COLO829 (cell line): ENCODE data around the gene HCN1.

ENCODE experiments used
- DNase-seq: peaks from one replicate; pipeline ENCODE4 v3.0.0; 2012; ENCODE audit warnings: low spot score

The HCN1 gene

DNA sequence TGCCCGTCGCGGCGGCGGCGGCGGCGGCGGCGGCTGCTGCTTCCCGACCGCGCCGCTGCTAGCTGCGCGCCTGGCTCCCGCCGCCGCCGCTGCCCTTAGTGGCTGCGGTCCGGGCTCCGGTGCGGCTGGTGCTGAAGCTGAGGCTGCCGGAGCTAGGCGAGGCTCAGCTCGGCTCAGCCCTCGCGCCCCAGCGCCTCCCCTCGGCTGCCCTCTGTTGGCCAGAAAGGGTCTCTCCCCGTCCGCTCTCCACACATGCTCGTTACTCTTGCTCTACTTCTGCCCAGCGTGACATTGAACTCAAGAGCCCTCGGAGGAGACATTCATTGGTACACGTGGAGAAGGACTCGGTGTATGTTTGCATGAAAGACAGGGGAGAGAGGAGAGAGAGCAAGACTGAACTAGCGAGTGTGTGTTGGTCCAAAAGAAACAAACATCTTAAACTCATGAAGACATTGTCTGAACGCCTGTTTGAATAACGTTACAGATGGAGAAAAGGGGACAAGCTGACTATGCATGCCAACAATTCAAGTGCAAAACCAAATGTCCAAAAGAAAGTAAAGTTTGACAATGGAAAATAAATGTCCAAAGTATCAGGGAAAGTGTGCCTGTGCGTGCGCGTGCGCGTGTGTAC, at the start of gene HCN1:
Gene HCN1, minus strand, starts transcription at position 175 of the 631 bp plus-strand sequence.
- peak; percentile 14 for DNase-seq

DNA sequence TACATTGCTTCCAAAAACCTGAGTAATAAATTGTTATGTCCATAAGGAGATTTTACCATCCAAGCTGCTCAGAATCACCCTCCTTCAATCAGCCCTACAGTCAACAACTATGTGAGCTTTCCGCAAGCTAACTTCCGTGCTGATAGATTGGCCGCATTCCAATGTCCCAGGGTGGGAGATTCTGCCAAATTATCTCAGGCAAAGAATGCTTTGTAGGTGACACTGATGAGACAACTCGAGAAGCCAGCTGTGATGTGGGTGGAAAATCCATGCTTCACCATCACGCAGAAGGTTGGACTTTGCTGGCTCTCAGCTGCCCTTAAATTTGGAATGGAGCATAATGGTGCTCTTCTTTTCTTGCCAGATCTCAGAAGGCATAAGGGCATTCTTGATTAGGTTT, 44.9 kb upstream of the HCN1 start:
- no peak for DNase-seq

DNA sequence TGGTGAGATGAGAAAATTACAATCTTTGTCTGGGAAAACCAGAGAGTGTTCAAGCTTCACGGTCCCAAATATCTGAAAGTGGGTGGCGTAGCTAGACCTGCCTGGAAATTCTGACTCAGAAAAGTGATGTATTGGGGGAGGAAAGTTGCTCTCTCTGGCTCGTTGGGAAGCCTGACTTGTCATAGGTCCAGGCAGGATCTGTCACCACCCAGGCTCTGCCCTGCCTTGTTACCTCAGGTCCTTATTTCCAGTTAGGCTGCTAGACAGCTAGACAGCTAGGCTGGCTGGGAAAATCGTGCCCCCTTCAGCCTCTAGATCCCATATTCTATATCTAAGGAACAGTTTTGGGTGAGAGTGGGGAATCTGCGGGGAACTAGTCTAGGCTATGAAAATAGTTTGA, 41.0 kb upstream of the HCN1 start:
- no peak for DNase-seq

DNA sequence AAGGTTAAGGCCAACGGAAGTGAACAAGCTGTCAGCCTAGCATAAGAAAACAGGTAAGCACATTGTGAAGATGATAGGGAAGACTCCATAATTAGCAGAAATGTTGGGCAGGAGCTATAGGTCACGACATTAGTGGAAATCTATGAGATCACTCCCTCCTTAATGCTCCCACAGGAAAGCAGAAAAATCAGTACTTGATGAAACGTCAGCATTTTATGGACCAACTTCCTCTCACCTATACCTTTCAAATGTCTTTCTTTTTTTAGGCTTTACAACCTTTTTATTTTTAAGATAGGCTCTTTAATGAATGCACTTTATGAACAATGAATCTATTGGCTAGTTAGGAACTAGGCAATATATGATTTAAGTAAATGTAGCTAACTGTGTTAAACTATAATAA, 29.4 kb upstream of the HCN1 start:
- no peak for DNase-seq

DNA sequence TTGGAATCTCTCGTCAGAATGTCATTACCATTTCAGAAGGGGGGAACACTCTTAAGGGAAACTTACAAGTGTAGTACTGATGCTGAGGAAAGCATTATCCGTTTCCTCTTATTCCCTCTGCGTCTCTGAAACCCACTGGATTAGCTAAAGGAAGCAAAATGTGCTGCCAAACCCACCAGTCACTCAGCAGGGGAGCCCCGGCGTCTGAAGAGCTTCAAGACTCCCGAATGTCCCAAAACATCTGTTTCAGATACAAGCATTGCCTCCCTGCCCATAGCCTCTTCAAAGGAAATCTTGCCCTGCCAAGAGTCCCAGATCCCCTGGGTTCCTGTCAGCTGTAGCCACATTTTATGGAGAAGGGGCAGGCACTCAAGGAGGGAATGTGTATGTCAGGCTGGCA, 1.0 kb upstream of the HCN1 start:
- DNase-seq = no peak

DNA sequence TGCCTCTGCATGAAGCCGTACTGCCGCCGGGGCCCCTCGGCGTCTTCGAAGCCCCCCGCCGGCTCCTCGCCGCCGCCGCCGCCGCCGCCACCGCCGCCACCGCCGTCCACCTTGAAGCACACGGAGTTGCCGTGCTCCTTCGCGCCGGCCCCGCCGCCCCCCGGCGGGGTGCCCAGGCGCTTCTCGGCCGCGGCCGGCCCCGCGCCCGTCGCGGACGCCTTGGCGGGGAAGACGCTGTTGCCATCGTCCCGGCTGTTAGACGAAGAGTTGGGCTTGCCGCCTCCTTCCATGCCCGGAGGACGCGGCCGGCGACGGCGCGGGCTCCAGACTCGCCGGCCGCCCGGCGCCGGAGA, 400 bp downstream of the HCN1 start:
- DNase-seq = no peak

DNA sequence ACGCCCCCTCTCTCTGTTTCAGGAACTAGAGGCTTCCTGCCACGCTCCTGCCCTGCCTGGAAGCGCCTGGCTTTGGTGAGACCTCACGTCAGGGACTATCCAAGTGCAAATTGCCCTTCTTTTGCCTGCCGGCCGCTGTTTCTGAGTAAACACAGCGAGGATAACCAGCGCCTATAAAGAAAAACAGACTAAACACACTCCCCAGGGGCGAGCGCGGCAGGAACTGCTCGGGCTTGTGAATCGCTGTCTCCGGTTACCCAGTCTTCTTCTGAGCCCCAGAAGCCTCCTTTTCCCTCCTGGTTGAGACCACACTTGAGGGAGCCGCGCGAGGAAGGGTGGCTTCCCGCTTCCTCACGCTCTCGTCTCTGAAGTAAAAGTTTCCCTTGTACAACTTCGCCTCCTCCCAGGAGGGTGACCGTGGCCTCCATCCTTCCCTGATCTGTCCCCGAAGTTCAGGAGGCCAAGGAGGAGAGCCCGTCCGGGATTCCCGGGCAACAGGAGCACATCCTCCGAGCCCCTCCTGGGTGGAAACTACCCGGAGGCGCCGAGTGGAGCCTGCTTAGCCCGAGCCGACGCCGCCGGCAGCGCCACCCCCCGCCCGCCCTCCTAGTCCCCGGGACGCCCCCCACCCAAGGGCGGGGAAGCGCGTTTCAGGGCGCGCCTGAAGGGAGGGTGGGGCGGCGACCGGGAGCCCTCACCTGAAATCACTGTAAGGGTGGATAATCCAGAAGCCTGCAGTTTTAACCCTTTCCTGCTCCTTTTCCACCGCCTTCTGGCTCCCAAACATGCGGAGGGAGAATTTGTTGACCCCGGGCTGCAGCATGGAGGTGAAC, 993 bp downstream of the HCN1 start:
- DNase-seq = no peak

DNA sequence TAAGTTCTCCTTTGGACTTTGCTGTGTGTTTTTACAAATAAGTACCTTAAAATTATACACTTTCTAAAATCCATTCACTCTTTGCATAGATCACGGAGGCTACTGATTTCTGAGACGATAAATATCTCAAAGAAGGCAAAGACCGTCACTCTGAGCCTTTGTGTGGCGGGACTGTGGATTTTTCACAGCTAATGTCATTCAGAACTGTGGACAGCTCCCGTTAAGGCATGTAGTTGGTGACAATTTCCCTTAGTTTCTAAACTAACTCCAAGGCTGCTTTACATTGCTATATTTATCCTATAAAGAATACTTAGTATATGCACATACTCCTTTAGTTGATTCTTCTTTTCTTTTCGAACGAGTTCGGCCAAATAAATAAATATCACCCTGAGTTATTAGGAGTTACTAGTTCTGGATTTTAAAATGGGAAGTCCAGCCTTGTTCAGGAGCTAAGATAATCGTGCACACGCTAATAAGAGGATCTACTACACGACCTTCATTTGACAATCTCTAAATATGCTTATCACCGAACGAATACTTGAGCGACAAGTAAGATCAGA, 1.8 kb downstream of the HCN1 start:
- DNase-seq = no peak

DNA sequence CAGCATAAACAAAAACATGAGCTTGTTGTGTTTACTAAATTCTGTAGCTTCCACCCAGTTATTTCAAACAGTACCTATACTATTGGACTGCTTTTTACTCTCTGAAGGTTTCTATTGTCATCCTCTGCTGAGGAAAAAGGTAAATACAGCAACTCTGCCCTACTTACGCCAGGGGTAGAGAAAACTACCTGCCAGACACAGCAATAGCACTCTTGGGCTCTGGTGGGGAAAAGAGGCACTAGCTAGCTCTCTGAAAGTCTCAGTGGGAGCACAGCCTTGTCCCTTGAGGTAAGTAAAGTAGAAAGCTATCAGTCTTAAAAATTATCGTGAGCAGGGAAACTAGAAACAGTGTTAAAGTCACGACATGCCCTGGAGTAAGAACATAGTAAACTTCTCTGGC, 3.7 kb downstream of the HCN1 start:
- no peak for DNase-seq

DNA sequence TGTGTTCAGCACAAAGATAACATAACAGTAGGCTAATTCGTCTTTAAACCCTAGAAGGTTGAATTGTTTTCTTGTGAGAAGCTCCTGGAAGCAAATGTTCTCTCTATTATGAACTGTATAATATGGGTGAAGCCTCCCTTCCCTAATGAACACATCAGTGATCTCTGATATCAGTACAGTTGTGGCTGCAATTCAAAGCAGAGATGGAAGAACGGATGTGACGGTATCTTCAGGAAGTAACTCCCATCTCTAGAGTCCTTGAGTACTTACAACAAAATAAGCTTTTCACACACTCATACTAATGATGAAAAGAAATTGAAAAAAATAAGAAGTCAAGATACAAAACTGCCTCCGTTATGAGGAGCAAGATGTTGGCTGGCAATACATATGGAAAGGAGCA, 4.5 kb downstream of the HCN1 start:
- DNase-seq = no peak

DNA sequence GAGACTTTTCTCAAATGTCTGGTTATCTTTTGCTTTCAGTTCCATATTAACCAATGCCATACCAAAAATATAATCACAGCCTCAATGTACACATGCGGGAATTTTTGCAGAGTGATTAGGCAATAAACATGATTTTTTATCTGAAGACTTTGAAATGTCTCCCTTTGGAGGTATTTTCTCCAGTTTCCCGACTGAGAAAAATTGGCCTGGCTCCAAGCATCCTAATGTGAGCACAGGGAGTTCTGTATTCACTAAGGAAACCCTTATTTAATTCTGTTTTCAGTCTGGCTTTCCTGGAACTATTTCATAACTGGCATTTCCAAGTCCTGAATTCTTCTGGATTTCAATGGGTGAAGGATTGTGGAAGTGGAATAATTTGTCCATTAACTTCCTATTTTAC, 8.5 kb downstream of the HCN1 start:
- no peak for DNase-seq

DNA sequence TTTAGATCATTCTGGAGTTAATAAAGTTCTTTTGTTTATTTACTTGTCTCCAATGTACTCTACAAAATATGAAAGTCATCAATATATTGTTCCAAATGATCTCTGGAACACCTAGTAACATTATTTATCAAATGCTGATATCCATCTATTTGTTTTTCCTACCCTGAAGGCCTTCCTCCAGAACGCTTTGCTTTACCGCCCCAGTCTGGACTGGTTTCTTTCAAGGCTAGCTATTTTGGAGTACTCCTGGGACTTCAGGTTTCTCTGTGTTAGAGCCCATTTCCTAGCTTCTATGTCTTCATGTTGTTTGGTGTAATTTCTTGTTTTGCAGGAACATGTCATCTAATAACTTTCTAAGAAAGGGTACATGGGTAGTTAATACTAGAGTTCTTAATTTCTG, 9.6 kb downstream of the HCN1 start:
- DNase-seq = no peak

DNA sequence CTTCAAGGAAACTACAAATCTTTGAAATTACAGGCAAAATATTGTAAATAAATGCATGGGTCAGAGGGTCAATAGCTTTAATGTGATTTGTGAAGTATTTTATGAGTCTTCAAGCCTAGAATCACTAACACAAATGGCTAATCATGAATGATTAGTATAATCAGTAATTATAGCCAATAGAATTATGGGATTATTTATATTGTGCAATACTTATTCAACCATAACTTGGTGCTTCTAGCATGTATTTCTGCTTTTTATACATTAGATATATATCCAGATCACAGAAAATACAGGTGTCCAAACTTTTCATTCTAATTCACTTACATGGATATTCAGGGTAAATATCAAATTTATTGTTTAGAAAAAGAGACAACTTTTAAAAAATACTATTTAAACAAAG, 12.1 kb downstream of the HCN1 start:
- DNase-seq = no peak

DNA sequence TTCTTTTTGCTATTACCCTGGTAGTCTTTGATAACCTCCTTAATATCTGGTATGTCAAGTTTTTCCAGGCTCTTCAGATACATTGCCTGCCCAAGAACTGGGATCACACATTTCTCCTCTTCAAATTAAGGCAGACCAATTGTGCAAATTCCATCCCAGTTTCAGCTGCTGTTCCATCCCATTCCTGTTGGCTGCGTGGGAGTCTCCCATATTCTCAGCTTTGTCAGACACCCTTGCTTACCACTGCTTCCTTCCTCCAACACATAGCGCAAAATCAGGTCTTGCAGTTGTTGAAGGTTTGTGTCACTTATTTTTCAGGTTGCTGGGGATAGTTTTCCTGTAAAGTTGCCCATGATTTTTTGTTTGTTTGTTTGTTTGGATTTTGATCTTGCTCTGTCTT, 15.2 kb downstream of the HCN1 start:
- DNase-seq = no peak

DNA sequence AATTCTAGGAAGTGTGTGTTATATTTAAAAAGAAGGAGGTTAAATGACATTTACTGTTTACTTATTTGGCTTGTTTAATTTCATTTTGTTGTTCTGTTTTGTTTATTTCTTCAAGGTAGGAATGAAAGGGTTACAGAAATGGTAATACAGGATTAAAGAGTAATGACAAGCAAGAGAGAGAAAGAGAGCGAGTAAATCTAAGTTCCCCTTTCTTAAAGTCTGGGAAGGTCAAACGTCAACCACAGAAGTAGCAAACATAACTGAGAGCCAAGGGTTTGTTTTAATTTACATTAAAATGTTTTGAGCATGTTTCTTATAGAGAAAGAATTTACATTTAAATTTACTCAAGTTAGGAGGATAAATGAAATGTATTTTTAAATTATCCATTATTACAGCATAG, 18.7 kb downstream of the HCN1 start:
- DNase-seq = no peak

DNA sequence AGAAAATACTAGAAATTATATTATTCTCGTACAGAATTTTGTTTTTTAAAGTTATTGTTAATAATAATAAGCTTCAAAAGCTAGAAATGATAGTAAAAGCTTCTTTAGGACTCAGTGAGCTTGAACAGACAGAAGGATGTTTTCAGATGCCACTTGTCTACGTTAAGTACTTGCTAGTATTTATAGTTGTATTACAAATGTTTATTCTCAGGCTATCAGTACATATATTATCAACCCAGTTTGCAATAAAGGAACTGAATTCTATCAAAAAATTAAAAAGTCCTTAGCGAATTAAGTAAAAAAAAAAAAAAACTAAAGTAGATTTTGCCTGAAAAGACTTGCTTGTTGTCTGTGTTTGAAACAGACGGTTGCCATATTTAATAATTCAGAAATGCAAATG, 23.9 kb downstream of the HCN1 start:
- no peak for DNase-seq

DNA sequence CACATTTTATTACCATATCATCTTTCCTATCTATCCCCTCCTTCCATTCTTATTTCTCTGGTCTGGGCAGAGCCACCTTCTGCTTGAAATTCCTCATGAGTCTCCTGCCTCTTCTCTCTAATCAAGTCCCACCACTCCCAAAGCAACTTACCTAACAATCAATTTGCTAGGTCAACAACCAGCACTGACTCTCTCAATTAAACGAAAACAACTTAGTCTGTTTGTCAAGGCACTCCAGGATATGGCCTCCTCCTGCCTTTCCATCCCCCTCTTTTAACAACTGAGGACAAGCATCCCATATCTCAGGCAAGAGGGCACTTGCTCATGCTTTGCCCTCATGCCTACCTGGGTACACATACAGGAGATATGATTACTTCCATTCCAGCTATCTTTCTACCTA, 47.4 kb downstream of the HCN1 start:
- no peak for DNase-seq

DNA sequence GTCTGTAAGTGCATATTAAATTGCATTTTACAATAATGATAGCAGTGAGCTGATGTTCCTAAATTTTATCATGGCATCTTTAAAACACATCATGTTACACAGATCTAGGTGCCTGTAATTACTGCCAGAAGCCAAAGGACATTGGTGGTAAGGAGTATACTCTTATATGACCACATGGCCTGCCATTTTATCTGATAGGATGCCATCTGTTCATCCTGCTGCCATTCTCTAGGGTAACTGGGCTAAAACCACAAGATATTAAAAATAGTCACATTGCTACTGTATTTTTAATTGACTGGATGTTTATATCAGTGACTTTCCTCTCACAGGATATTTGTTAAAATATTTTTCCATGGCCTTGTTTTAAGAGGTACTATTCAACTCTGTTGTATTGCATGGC, 53.1 kb downstream of the HCN1 start:
- DNase-seq = no peak

DNA sequence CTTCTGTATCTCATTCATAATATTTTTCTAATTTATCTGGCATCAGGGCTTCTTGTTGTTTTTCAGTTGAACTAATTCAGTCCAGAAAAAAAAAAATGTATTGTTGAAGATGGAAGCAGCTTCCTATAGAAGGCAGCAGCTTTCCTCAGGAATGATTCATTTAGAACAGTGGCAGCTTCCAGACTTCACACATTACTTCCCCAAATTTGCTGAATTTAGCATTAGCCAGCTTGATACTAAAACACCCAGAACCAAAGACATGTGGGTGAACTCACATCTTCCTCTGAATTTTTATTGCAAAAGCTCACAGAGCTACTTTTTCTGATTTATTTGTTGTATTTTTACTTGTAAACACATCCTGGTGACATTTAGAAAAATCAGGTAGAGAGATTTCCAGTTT, 53.8 kb downstream of the HCN1 start:
- no peak for DNase-seq

DNA sequence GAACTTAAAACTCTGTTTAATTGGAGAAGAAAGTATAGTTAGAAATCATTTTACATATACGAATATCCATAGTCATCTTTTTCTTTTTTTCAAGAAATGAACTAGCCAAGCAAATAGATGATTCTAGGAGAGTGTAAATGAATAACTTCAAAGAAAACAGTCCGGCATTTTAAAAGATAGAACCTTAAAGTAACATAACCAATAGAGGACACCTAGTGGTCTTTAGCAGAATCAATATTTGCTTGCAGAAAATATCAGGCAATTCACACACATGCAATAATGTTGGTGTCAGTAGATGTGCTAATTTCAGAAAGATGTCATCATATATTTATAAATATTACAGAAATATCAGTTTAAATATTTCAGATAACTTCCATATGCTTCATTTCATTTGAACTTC, 57.1 kb downstream of the HCN1 start:
- peak; percentile 23 for DNase-seq

DNA sequence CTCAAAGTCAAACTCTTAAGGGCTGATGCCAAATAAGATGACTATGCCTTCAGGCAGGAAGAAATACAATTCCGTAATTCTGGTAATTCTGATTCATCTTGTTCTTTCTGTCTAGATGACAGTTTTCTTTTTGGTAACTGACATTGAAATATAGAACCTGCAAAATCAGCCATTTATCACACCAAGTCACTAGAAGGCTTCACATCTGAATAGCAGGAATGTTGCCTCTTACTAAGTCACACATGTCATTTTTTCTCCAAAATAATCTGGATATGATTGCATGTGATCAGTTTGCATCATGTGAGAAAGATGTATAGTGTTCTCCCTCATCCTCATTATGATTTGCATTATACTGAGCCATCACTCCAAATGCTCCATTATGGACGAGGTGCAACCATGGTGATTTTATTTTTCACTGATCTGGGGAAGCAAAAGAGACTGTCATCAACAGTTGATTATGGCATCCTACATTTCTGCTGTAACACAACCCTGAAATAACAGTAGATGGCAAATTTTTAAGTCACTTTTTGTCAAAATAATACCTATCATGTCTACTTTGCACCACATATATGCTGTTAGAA, 69.0 kb downstream of the HCN1 start:
- no peak for DNase-seq

DNA sequence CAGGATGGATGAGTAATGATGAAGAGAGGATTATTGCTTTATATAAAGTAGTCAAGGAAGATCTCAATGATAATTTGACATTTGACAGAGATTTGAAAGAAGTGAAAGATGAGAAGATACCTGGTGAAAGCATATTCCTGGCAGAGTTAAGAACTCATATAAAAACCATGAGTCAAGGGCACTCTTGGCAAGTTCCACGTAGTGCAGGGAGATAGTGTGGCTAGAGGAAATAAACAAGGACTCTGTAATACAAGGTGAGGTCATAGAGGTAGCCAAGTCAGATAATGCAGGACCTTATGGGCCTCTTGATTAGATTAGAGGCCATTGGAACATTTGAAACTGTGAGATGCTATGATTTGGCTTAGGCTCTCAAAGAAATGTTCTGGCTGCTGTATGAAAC, 72.3 kb downstream of the HCN1 start:
- DNase-seq = no peak

DNA sequence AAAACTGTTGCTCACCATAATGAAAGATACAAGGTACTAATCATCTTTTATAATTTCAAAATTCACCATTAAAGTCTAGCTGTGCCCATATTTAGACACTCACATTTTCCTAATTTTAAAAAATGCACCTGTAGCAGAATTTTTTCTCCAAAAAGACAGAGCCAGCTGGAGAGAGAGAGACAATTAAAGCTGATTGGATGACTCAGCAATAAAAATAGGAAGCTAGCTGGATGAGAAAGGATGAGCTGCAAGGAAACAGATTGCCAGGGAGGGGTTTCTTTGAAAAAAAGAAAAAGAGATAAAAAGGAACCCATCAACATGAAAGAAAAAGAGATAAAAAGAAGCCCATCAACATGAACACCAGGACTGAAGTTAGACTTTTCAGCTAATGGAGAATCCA, 73.8 kb downstream of the HCN1 start:
- DNase-seq = no peak
